Bronchial epithelial cell (primary cell): ENCODE measurements around the gene TMEM100. TPM values are rescaled to one million over a fixed set of nuclear protein-coding genes. Genes with fewer than 3 reads are reported as not detected.

Experiments used
- DNase-seq: peaks from one replicate; pipeline ENCODE4 v3.0.0-alpha.2; 2010; ENCODE audit warnings: low read depth
- FAIRE-seq: peaks from 2 replicates; lab custom pipeline; 2011; peaks lifted over from hg19 to GRCh38; lab: Jason Lieb, UNC
- H3K27me3 ChIP-seq: 2 replicates; pipeline ENCODE4 v1.5.1; 2011; ENCODE audit warnings: low read length; ENCODE audit not compliant: control insufficient read depth, insufficient read depth
- H3K36me3 ChIP-seq: 2 replicates; pipeline ENCODE4 v1.5.1; 2011; ENCODE audit warnings: low read length; ENCODE audit not compliant: control insufficient read depth, insufficient read depth
- H3K4me3 ChIP-seq: 2 replicates; pipeline ENCODE4 v1.5.1; 2011; ENCODE audit warnings: mild to moderate bottlenecking, low read depth, low read length, control low read depth
- total RNA-seq: library from RNA; depleted of rRNA; stranded (reverse); fragments of >200 nt; gene quantifications from 2 replicates; pipeline ENCODE4 v1.2.1, GENCODE V29; 2014
- TF ChIP-seq, protein P1 (sequence below): IDR thresholded peaks from 2 replicates; pipeline ENCODE4 v1.5.1; 2011; ENCODE audit warnings: mild to moderate bottlenecking, moderate library complexity, low read length, control low read depth, inconsistent platforms; ENCODE audit not compliant: insufficient read depth, severe bottlenecking

The TMEM100 gene
- total RNA-seq, 1 donor from 2014 or later = not detected

DNA sequence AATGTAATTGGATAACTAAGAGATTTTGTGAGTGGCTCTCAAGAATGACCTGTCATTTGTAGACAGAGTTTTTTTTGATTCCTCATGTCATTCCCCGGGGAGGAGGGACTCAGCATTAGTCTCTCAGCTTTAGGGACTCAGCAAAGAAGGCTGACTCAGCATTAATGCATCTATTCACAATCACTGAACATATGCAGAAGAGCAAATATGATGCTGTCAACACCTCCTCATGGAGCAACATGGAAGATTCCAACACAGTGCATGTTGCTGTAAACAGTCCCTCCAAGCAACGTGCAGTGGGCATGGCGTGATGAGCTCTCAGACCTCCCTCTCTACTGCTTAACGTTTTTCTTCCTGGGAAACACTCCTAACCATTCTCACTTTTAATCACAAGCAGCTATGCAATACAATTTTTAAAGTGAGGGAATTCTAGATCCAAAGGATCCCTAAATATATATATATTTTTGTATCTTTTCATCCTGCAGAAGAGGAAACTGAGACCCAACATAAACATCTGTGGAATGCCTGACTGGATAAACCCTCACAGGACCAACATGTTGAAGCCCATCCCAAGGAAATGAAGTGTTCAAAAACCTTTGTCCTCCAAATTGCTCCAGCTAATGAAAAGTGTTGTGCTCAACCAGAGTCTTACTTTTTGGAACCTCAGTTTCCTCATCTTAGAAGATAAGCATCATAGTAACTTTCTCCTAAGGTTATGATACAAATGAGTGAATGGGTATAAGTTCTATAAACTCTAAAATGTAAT is 38.9 kb downstream of the TMEM100 start:
- no peaks in the 10 kb centered on the region for H3K27me3 ChIP-seq
- DNase-seq (peak; percentile 72), FAIRE-seq (no peak)
- no peak overlapping the region for H3K4me3 ChIP-seq
- TF ChIP-seq, protein P1, sequence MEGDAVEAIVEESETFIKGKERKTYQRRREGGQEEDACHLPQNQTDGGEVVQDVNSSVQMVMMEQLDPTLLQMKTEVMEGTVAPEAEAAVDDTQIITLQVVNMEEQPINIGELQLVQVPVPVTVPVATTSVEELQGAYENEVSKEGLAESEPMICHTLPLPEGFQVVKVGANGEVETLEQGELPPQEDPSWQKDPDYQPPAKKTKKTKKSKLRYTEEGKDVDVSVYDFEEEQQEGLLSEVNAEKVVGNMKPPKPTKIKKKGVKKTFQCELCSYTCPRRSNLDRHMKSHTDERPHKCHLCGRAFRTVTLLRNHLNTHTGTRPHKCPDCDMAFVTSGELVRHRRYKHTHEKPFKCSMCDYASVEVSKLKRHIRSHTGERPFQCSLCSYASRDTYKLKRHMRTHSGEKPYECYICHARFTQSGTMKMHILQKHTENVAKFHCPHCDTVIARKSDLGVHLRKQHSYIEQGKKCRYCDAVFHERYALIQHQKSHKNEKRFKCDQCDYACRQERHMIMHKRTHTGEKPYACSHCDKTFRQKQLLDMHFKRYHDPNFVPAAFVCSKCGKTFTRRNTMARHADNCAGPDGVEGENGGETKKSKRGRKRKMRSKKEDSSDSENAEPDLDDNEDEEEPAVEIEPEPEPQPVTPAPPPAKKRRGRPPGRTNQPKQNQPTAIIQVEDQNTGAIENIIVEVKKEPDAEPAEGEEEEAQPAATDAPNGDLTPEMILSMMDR = no peak
- no peaks in the 10 kb centered on the region for H3K36me3 ChIP-seq

DNA sequence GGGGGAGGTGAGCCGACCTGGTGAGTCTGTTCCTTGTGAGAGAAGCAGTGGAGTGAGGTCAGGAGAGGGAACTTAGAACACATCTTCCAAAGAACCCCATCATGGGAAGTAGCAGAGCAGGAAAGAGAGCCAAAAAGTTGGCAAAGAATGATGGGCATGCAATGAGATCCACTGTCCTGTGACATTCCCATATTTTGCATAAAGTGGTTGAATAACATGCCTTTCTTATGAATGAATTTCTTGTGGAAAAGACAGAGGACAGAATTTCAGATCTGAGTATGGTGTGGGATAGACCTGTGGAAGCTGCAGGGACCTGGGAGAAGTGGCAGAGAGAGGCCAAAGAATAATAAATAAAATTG is 41.3 kb downstream of the TMEM100 start:
- TF ChIP-seq, protein P1 = no peak
- H3K36me3 ChIP-seq = no peaks in the 10 kb centered on the region
- H3K4me3 ChIP-seq = no peak overlapping the region
- FAIRE-seq (no peak), DNase-seq (no peak)
- H3K27me3 ChIP-seq = no peaks in the 10 kb centered on the region

DNA sequence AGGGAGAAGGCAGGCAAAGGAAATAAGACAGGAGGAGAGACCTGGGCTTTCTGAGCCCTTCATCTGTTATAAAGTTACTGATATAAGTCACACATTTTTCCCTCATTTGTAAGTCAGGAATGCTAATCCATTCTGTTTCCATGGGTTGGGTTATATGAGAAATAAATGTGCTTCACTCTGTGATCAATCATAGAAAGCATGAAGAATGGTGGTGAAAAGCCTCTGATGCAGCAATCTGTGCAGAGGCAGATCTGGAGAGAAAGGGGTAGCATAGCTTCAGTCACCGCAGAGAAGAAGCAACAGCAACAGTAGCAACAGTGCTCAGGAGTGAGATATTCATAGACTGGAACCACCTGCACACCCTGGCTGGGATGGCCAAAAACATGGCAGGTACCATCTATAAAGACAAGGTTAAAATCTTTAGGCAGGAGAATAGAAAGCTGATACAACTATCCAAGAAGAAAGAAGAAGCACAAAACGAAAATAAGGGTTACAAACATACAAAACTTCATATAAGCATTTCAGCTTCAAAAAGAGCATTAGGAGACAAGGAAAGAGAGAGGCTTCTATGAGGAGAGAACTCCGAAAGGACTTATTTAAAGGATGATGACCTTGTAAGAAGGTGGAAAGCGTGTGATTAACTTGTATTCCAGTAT is 41.9 kb downstream of the TMEM100 start:
- DNase-seq (no peak), FAIRE-seq (no peak)
- Histone ChIP-seq H3K36me3 (no peaks in the 10 kb centered on the region), H3K4me3 (no peak overlapping the region), H3K27me3 (no peaks in the 10 kb centered on the region)
- TF ChIP-seq, protein P1 = no peak

DNA sequence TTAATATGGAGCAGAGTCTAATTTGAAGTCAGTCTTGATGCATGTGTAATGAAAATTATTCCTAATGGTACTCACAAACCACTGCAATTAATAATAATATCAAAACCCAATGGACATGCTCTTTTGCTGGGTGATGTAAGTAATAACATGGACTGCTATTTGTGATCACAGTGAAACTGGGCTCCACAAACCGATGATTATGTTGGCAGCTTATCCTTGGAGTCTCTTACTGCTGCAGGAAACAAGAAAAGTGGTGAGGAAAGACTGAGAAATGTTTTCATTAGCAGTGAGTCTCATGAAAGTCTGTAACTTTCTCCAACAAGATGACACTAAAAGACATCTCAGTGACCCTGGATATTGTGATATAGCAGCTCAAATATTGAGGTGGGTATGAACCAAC is 45.2 kb downstream of the TMEM100 start:
- DNase-seq (no peak), FAIRE-seq (no peak)
- no peaks in the 10 kb centered on the region for H3K27me3 ChIP-seq
- TF ChIP-seq, protein P1 = no peak
- no peaks in the 10 kb centered on the region for H3K36me3 ChIP-seq
- no peak overlapping the region for H3K4me3 ChIP-seq

DNA sequence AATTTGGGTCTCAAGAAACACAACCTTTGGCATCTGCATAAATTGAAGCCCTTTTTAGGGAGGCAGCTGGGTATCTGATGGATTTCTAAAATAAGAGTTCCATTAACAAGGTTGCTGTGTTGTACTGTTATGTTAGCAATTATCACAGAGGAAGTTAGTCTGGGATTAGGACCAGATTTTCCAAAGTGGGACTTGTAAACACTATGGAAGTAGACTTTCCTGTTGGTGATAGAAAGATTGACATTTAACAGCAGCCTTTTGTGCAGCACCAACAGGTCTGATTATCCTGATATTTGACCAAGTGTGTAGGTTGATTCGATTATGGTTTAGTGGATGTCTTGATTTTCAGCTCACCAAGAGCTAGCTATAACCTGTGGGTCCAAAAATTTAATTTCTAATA is 46.4 kb downstream of the TMEM100 start:
- TF ChIP-seq, protein P1 = no peak
- DNase-seq (no peak), FAIRE-seq (no peak)
- Histone ChIP-seq H3K36me3 (no peaks in the 10 kb centered on the region), H3K27me3 (no peaks in the 10 kb centered on the region), H3K4me3 (no peak overlapping the region)
